HepG2 (cell line): ENCODE measurements around the gene SIK3.

Experiments used
- BCLAF1 ChIP-seq: fragments of 450-650 bp; IDR thresholded peaks from 2 replicates; pipeline ENCODE4 v1.6.1; 2017; ENCODE audit warnings: mild to moderate bottlenecking
- CREB1 ChIP-seq, 2 experiments: fragments of 450-650 bp in 1 of 2; IDR thresholded peaks; 2 replicates each; pipeline ENCODE4 v1.6.1; 2016 to 2017; ENCODE audit warnings: control low read depth in 1 of 2, mild to moderate bottlenecking in 1 of 2, missing compliant biosample characterization in 1 of 2, missing genetic modification characterization in 1 of 2
- E2F1 ChIP-seq: sonication (generic); formaldehyde crosslinking; IDR thresholded peaks from 2 replicates; pipeline ENCODE4 v1.5.0; 2020; ENCODE audit warnings: missing genetic modification reagents
- EED ChIP-seq: sonication (generic); formaldehyde crosslinking; IDR thresholded peaks from 2 replicates; pipeline ENCODE4 v1.5.0; 2020; ENCODE audit warnings: mild to moderate bottlenecking, missing genetic modification reagents
- ELF3 ChIP-seq: IDR thresholded peaks from 2 replicates; pipeline ENCODE4 v1.6.1; 2016; ENCODE audit warnings: missing genetic modification reagents, missing compliant biosample characterization
- EZH2 ChIP-seq: conservative IDR thresholded peaks from 2 replicates; pipeline ENCODE4 v1.6.1; 2012; ENCODE audit warnings: mild to moderate bottlenecking, low read depth, low read length, moderate library complexity
- KDM2A ChIP-seq: sonication (generic); formaldehyde crosslinking; IDR thresholded peaks from 2 replicates; pipeline ENCODE4 v1.4.0; 2020; ENCODE audit warnings: low read depth, missing genetic modification reagents, borderline replicate concordance
- MZF1 ChIP-seq: sonication (generic); formaldehyde crosslinking; IDR thresholded peaks from 2 replicates; pipeline ENCODE4 v1.8.1; 2023; ENCODE audit warnings: mild to moderate bottlenecking, missing genetic modification reagents, borderline replicate concordance
- NFKBIZ ChIP-seq: IDR thresholded peaks from 2 replicates; pipeline ENCODE4 v1.6.1; 2018; ENCODE audit warnings: missing genetic modification reagents, missing compliant biosample characterization
- PHF5A ChIP-seq: IDR thresholded peaks from one replicate; pipeline ENCODE4 v1.6.1; 2018; ENCODE audit warnings: low read depth, missing genetic modification reagents; ENCODE audit not compliant: unreplicated experiment
- ZNF124 ChIP-seq: sonication (generic); formaldehyde crosslinking; IDR thresholded peaks from 2 replicates; pipeline ENCODE4 v1.4.0; 2020; ENCODE audit warnings: missing genetic modification reagents
- TF ChIP-seq, protein P1 (sequence below): sonication (generic); formaldehyde crosslinking; IDR thresholded peaks from 2 replicates; pipeline ENCODE4 v1.5.0; 2020; ENCODE audit warnings: mild to moderate bottlenecking, missing genetic modification reagents, moderate library complexity

DNA sequence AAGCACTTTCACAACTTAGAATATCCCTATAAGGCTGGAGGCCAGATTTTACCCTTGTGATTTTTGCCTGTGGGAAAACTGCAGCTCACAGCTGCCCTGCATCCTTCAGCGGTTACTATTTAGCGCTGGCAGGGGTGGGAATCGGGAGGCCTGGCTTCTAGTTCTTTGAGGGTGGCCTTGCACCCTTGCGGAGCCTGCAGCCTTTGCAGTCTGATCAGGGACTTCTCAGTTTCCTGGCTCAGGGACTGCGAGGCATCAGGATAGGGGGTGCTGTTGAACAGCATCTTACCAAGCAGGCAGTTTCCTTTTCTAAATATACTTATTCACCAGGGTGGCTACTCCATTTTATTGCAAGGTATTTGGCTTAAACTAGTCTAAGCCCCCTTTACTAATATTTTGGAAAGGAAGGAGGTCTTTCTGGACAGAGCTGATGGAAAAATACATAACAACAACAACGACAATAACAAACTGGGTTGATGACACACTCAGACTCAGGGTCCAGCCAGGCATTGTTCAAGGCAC lies 257.9 kb downstream of the SIK3 start:
- TF ChIP-seq PHF5A (no peak), BCLAF1 (no peak), KDM2A (peak; percentile 8; the same call in 1 of the 2 replicates), E2F1 (CRISPR knock-in tag) (no peak), EED (CRISPR knock-in tag) (no peak), MZF1 (CRISPR knock-in tag) (no peak), NFKBIZ (no peak), ELF3 (CRISPR knock-in tag) (no peak), ZNF124 (CRISPR knock-in tag) (no peak; the same call in 1 of the 2 replicates), EZH2 (no peak), CREB1 (IDR thresholded peaks at IDR 0.05) (no peak), CREB1 (CRISPR knock-in tag; IDR thresholded peaks at IDR 0.05) (no peak)
- TF ChIP-seq, protein P1, sequence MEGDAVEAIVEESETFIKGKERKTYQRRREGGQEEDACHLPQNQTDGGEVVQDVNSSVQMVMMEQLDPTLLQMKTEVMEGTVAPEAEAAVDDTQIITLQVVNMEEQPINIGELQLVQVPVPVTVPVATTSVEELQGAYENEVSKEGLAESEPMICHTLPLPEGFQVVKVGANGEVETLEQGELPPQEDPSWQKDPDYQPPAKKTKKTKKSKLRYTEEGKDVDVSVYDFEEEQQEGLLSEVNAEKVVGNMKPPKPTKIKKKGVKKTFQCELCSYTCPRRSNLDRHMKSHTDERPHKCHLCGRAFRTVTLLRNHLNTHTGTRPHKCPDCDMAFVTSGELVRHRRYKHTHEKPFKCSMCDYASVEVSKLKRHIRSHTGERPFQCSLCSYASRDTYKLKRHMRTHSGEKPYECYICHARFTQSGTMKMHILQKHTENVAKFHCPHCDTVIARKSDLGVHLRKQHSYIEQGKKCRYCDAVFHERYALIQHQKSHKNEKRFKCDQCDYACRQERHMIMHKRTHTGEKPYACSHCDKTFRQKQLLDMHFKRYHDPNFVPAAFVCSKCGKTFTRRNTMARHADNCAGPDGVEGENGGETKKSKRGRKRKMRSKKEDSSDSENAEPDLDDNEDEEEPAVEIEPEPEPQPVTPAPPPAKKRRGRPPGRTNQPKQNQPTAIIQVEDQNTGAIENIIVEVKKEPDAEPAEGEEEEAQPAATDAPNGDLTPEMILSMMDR (CRISPR knock-in tag): peak; percentile 56
